ENCODE measurements around the gene TENM4.

TENM4 gene

GRCh38 chr11:79440571-79441460 is at the start of gene TENM4:
TENM4 (minus strand) TSS chr11:79441030; CDS start chr11:79069944, 371,086 bp downstream.
- Histone ChIP-seq H3K27ac (ENCODE audit: low read depth, low read length) (no peak within 1 kb of the TSS), H3K27me3 (ENCODE audit: control insufficient read depth, low read length) (peaks cover 6% of the 10 kb centered on the region), H3K4me2 (ENCODE audit: low read length) (no peak within 1 kb of the TSS), H3K4me3 (ENCODE audit: low read length) (no peak within 1 kb of the TSS), H3K36me3 (ENCODE audit: control insufficient read depth, low read length) (no peaks in the 10 kb centered on the region), H3F3A (ENCODE audit: control insufficient read depth, insufficient read depth) (no peaks in the 10 kb centered on the region), H3K9me2 (replicated peaks; ENCODE audit: control insufficient read depth, low read length) (no peaks in the 10 kb centered on the region), H3K4me1 (ENCODE audit: control insufficient read depth, low read length) (no peaks in the 10 kb centered on the region), H3K9me3 (ENCODE audit: control insufficient read depth, insufficient read depth, low read length) (no peaks in the 10 kb centered on the region), H3K79me2 (ENCODE audit: control insufficient read depth, low read length) (no peaks in the 10 kb centered on the region), H4K20me1 (ENCODE audit: control insufficient read depth, insufficient read depth, low read depth, low read length) (no peaks in the 10 kb centered on the region)
- TF ChIP-seq EZH2phosphoT487 (IDR thresholded peaks at IDR 0.05; ENCODE audit: borderline replicate concordance, low read length) (no peak), CTCF (IDR thresholded peaks at IDR 0.05; ENCODE audit: low read depth, low read length, poor library complexity, severe bottlenecking) (no peak)

- Histone ChIP-seq H3K79me2 (ENCODE audit: control insufficient read depth, low read length) (no peaks in the 10 kb centered on the region), H3K9me3 (ENCODE audit: control insufficient read depth, insufficient read depth, low read length) (no peaks in the 10 kb centered on the region), H3K27me3 (ENCODE audit: control insufficient read depth, low read length) (no peaks in the 10 kb centered on the region), H3K9me2 (replicated peaks; ENCODE audit: control insufficient read depth, low read length) (no peaks in the 10 kb centered on the region), H3K4me2 (ENCODE audit: low read length) (no peak overlapping the region), H3K36me3 (ENCODE audit: control insufficient read depth, low read length) (no peaks in the 10 kb centered on the region), H3K4me1 (ENCODE audit: control insufficient read depth, low read length) (no peaks in the 10 kb centered on the region), H4K20me1 (ENCODE audit: control insufficient read depth, insufficient read depth, low read depth, low read length) (no peaks in the 10 kb centered on the region), H3K27ac (ENCODE audit: low read depth, low read length) (no peak overlapping the region), H3K4me3 (ENCODE audit: low read length) (no peak overlapping the region), H3F3A (ENCODE audit: control insufficient read depth, insufficient read depth) (no peaks in the 10 kb centered on the region)
- no peak for TF ChIP-seq CTCF (IDR thresholded peaks at IDR 0.05; ENCODE audit: low read depth, low read length, poor library complexity, severe bottlenecking)
- TF ChIP-seq EZH2phosphoT487 (IDR thresholded peaks at IDR 0.05; ENCODE audit: borderline replicate concordance, low read length), result no peak
Measured at GRCh38 chr11:79488286-79488685, 47.5 kb upstream of the TENM4 start.

- TF ChIP-seq CTCF (IDR thresholded peaks at IDR 0.05; ENCODE audit: low read depth, low read length, poor library complexity, severe bottlenecking) (no peak), EZH2phosphoT487 (IDR thresholded peaks at IDR 0.05; ENCODE audit: borderline replicate concordance, low read length) (no peak)
- Histone ChIP-seq H3K36me3 (ENCODE audit: control insufficient read depth, low read length) (no peaks in the 10 kb centered on the region), H3F3A (ENCODE audit: control insufficient read depth, insufficient read depth) (no peaks in the 10 kb centered on the region), H3K27me3 (ENCODE audit: control insufficient read depth, low read length) (no peaks in the 10 kb centered on the region), H3K9me2 (replicated peaks; ENCODE audit: control insufficient read depth, low read length) (no peaks in the 10 kb centered on the region), H3K9me3 (ENCODE audit: control insufficient read depth, insufficient read depth, low read length) (no peaks in the 10 kb centered on the region), H3K4me1 (ENCODE audit: control insufficient read depth, low read length) (0 out of 2 replicates have a peak, but pooled peaks cover 5% of the 10 kb centered on the region), H3K27ac (ENCODE audit: low read depth, low read length) (no peak overlapping the region), H3K4me2 (ENCODE audit: low read length) (no peak overlapping the region), H3K4me3 (ENCODE audit: low read length) (no peak overlapping the region), H4K20me1 (ENCODE audit: control insufficient read depth, insufficient read depth, low read depth, low read length) (no peaks in the 10 kb centered on the region), H3K79me2 (ENCODE audit: control insufficient read depth, low read length) (no peaks in the 10 kb centered on the region)
Measured at GRCh38 chr11:79487412-79487811, 46.6 kb upstream of the TENM4 start.

All from DOHH2 (cell line).